ENCODE measurements around the gene CDK5.

GRCh38 chr7:151058781-151059366, 1.2 kb upstream of the CDK5 start:
- TF ChIP-seq CTCF (IDR thresholded peaks at IDR 0.05) (no peak), POLR2A (IDR thresholded peaks at IDR 0.05) (no peak), EP300 (IDR thresholded peaks at IDR 0.05) (no peak)

Data from upper lobe of left lung (tissue), 4 donors.